Measurements from ENCODE around the gene CCAR1. TPM values are rescaled to one million over a fixed set of nuclear protein-coding genes. Genes with fewer than 3 reads are reported as not detected.

Gene CCAR1
- 10 to 100 TPM; 47.4 to 65.0 TPM for total RNA-seq
- 10 to 100 TPM; 18.6 to 56.2 TPM for polyA plus RNA-seq
- long read RNA-seq, donor 1, transcript CCAR1-210 (3 exons, 701 nt) = major isoform, 6 of 80 reads
- long read RNA-seq, donor 1, partial matches to known transcripts = 69 of 80 reads
- long read RNA-seq, donor 1, other reads (novel, unspliced or antisense) = 0 of 80 reads
- long read RNA-seq, donor 2, partial matches to known transcripts = 16 of 19 reads
- long read RNA-seq, donor 2, other reads (novel, unspliced or antisense) = 0 of 19 reads
- long read RNA-seq, donor 3, transcript CCAR1-210 (3 exons, 701 nt) = major isoform, 6 of 79 reads
- long read RNA-seq, donor 3, partial matches to known transcripts = 73 of 79 reads
- long read RNA-seq, donor 3, other reads (novel, unspliced or antisense) = 0 of 79 reads
- long read RNA-seq, donor 4, partial matches to known transcripts = 39 of 43 reads
- long read RNA-seq, donor 4, other reads (novel, unspliced or antisense) = 0 of 43 reads
- long read RNA-seq, donor 5, transcript CCAR1-210 (3 exons, 701 nt) = major isoform, 12 of 131 reads
- long read RNA-seq, donor 5, partial matches to known transcripts = 114 of 131 reads
- long read RNA-seq, donor 5, other reads (novel, unspliced or antisense) = 0 of 131 reads

GRCh38 chr10:68720793-68721672 lies at the start of gene CCAR1:
CCAR1 (plus strand) TSS chr10:68721239; CDS start chr10:68722505, 1,266 bp downstream.
- ATAC-seq (ENCODE audit: insufficient read depth, low FRiP score) = peak; percentile 99
- H3K4me3 ChIP-seq = peak within 1 kb of the TSS; percentile 76
- no peak for TF ChIP-seq CTCF (IDR thresholded peaks at IDR 0.05; ENCODE audit: control extremely low read depth, extremely low read depth)
- 0% methylated on average over 59 to 72 of the region's 72 CpGs for WGBS, 2 donors
- DNase-seq = peak; percentile 99 to 100 (median 99)
- no peaks in the 10 kb centered on the region for H3K27me3 ChIP-seq (ENCODE audit: control insufficient read depth in 3 of 3, insufficient read depth in 3 of 3, low read length in 2 of 3)
- peak within 1 kb of the TSS; percentile 83 to 92 for H3K9ac ChIP-seq (ENCODE audit: insufficient read depth in 1 of 2, low read length in 2 of 2)
- H3K4me1 ChIP-seq (ENCODE audit: control insufficient read depth in 5 of 5, insufficient read depth in 5 of 5, low read length in 5 of 5) = peaks cover 0 to 10% (median 4%) of the 10 kb centered on the region in 5 donors
- no peaks in the 10 kb centered on the region for H3K9me3 ChIP-seq (ENCODE audit: control insufficient read depth in 4 of 4, insufficient read depth in 3 of 4, low read length in 3 of 4)
- H3K36me3 ChIP-seq (ENCODE audit: control insufficient read depth in 4 of 4, insufficient read depth in 4 of 4, low read length in 4 of 4) = peaks cover 0 to 16% (median 10%) of the 10 kb centered on the region in 4 donors
- H3K27ac ChIP-seq (ENCODE audit: low read depth in 1 of 2, low read length in 1 of 2) = peak within 1 kb of the TSS; percentile 88 to 94

DNA sequence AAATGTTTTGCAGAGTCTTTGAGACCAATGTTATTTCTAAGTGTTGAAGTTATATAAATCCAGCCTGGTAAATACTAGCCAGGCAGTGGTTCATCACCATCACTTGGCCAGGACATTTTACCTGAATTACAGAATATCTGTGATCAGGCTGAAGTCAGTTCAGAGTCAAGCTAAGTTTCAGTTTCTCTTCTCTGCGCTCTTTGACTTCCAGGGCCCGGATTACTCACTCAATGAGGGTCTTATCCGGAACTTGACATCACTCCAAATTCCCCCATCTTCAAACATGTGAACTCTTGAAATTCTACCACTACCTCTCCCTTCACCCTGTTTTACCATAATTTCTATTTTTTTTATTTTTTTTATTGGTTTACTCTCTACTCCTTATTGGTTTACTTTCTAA lies 36.6 kb upstream of the CCAR1 start:
- H3K9ac ChIP-seq (ENCODE audit: insufficient read depth in 1 of 2, low read length in 2 of 2) = no peak overlapping the region
- no peaks in the 10 kb centered on the region for H3K9me3 ChIP-seq (ENCODE audit: control insufficient read depth in 4 of 4, insufficient read depth in 3 of 4, low read length in 3 of 4)
- DNase-seq = no peak
- H3K4me3 ChIP-seq = no peak overlapping the region
- no peak for TF ChIP-seq CTCF (IDR thresholded peaks at IDR 0.05; ENCODE audit: control extremely low read depth, extremely low read depth)
- 93 to 94% methylated on average over 3 of the region's 3 CpGs for WGBS, 2 donors
- no peak overlapping the region for H3K27ac ChIP-seq (ENCODE audit: low read depth in 1 of 2, low read length in 1 of 2)
- no peak for ATAC-seq (ENCODE audit: insufficient read depth, low FRiP score)
- H3K4me1 ChIP-seq (ENCODE audit: control insufficient read depth in 5 of 5, insufficient read depth in 5 of 5, low read length in 5 of 5) = no peaks in the 10 kb centered on the region
- H3K27me3 ChIP-seq (ENCODE audit: control insufficient read depth in 3 of 3, insufficient read depth in 3 of 3, low read length in 2 of 3) = no peaks in the 10 kb centered on the region
- H3K36me3 ChIP-seq (ENCODE audit: control insufficient read depth in 4 of 4, insufficient read depth in 4 of 4, low read length in 4 of 4) = peaks cover 4 to 23% (median 19%) of the 10 kb centered on the region in 4 donors

DNA sequence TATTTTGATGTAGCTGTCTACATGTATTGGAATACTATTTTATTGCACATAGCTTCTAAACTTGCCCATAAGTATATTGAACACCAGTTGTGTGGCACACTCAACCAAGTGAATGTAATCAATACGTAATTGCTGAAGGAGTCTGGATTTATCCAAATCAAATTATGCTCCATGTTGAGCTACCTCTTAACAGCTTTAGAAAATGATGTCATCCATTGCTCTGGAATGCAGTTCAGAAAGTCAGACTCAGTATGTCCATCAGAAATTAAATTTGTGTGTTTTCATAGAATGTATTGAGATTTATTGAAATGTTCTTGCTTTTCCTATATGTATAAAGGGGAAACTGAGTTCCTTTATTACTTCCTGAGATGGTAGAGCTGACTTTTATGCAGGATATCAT lies 25.0 kb upstream of the CCAR1 start:
- Histone ChIP-seq H3K9me3 (ENCODE audit: control insufficient read depth in 4 of 4, insufficient read depth in 3 of 4, low read length in 3 of 4) (no peaks in the 10 kb centered on the region), H3K27me3 (ENCODE audit: control insufficient read depth in 3 of 3, insufficient read depth in 3 of 3, low read length in 2 of 3) (no peaks in the 10 kb centered on the region), H3K27ac (ENCODE audit: low read depth in 1 of 2, low read length in 1 of 2) (no peak overlapping the region), H3K4me3 (no peak overlapping the region), H3K4me1 (ENCODE audit: control insufficient read depth in 5 of 5, insufficient read depth in 5 of 5, low read length in 5 of 5) (peaks cover 0 to 27% (median 0%) of the 10 kb centered on the region in 5 donors), H3K36me3 (ENCODE audit: control insufficient read depth in 4 of 4, insufficient read depth in 4 of 4, low read length in 4 of 4) (peaks cover 4 to 7% (median 6%) of the 10 kb centered on the region in 4 donors), H3K9ac (ENCODE audit: insufficient read depth in 1 of 2, low read length in 2 of 2) (no peak overlapping the region)
- no peak for DNase-seq
- 96 to 98% methylated on average over 1 of the region's 1 CpG for WGBS, 2 donors
- TF ChIP-seq CTCF (IDR thresholded peaks at IDR 0.05; ENCODE audit: control extremely low read depth, extremely low read depth) = no peak
- ATAC-seq (ENCODE audit: insufficient read depth, low FRiP score) = no peak

All from lung (tissue), 16 donors.